Fibroblast of the aortic adventitia (primary cell): ENCODE measurements around the gene HMGB1. TPM values are rescaled to one million over a fixed set of nuclear protein-coding genes. Genes with fewer than 3 reads are reported as not detected.

ENCODE experiments used
- DNase-seq: peaks from one replicate; pipeline ENCODE4 v3.0.0-alpha.2; 2010; ENCODE audit warnings: low read depth
- H3K4me3 ChIP-seq: 2 replicates; pipeline ENCODE4 v1.5.1; 2011; ENCODE audit warnings: low read depth, mild to moderate bottlenecking, control low read depth, low read length, moderate library complexity
- CTCF ChIP-seq: IDR thresholded peaks from 2 replicates; pipeline ENCODE4 v1.5.1; 2011; ENCODE audit warnings: mild to moderate bottlenecking, low read length, control low read depth, inconsistent platforms; ENCODE audit not compliant: insufficient read depth
- total RNA-seq: library from RNA; depleted of rRNA; stranded (reverse); fragments of >200 nt; gene quantifications from 2 replicates; pipeline ENCODE4 v1.2.3, GENCODE V29; 2012; ENCODE audit warnings: low replicate concordance

The HMGB1 gene
- total RNA-seq = 319 and 407 TPM in 2 replicates

GRCh38 chr13:30465593-30466357 is at the start of gene HMGB1:
HMGB1 (minus strand) TSS chr13:30465936; CDS start chr13:30463680, 2,256 bp downstream.
- H3K4me3 ChIP-seq = peak within 1 kb of the TSS; percentile 74
- peak; percentile 99 for DNase-seq
- TF ChIP-seq CTCF = no peak

DNA sequence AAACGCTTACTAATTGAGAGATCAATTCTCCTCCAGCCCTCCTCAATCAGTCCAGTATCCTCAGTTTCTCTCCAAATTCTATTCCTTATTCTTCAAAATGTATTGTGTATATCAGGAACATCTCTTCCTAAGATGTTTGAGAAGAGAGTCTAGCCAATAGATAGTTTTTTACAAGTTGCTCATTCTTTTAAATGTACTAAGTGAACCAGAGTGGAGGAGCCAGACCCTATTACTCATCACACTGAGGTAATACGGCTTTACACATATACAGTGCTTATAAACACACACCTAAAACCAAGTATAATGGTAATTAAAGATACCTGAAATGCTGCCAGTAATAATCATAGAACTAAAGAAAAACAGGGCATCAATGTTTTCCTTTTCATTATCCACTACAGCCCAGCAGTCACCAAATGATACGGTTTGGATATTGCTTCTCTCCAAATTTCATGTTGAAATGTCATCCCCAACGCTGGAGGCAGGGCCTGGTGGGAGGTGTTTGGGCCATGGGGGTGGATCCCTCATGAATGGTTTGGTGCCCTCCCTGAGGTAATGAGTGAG is 45.2 kb upstream of the HMGB1 start:
- no peak overlapping the region for H3K4me3 ChIP-seq
- no peak for TF ChIP-seq CTCF
- DNase-seq = peak; percentile 15

GRCh38 chr13:30510091-30510490 is 44.4 kb upstream of the HMGB1 start:
- no peak for TF ChIP-seq CTCF
- H3K4me3 ChIP-seq = no peak overlapping the region
- no peak for DNase-seq

GRCh38 chr13:30509254-30510050 is 43.7 kb upstream of the HMGB1 start:
- no peak for TF ChIP-seq CTCF
- H3K4me3 ChIP-seq = no peak overlapping the region
- DNase-seq = no peak

DNA sequence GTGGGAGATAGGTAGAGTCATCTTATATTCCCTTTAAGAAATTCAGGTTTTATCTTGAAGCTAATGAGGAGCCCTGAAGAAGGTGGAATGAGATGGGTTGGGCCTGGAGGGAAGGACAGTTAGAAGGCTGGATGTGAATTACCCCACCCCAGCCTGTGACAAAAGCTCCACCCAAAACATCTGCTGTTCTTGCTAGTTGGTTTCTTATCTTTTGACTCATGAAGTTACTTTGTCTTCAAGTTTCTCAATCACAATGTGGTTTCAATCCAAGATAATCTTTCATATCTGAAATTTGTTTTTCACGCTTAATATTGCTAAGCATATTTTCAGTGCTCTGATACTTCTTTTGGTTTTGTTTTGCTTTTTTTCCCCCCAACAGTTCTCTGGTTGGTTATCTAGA is 38.3 kb upstream of the HMGB1 start:
- no peak overlapping the region for H3K4me3 ChIP-seq
- no peak for TF ChIP-seq CTCF
- DNase-seq = peak; percentile 78

DNA sequence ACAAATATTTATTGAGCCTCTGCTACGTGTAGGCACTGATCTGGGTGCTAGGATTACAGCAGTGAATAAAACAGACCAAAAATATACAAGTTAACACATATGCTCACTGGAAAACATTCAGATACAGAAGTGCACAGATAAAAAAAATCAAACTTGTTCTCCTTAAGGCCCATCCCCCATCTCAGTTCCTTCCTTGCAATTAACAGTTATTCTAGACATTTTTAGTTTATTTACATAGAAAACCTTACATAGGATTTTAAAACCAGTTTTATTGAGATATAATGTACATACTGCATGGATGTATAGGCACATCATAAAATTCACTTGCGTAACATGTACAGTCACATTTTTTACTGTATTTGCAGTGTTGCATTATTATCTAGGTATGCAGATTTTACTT is 36.5 kb upstream of the HMGB1 start:
- no peak for DNase-seq
- H3K4me3 ChIP-seq = no peak overlapping the region
- no peak for TF ChIP-seq CTCF
